GM12878 (cell line): ENCODE measurements around the gene KLHL36.

Experiments used
- ASH2L ChIP-seq: fragments of 300-600, 200-600 bp; sonication (generic); IDR thresholded peaks from 2 replicates; pipeline ENCODE4 v1.6.1; 2017; ENCODE audit warnings: low read depth, mild to moderate bottlenecking, borderline replicate concordance
- CTCF ChIP-seq, 3 experiments: IDR thresholded peaks in 2 of 3; conservative IDR thresholded peaks in 1 of 3; 2 replicates each; pipeline ENCODE4 v1.5.1; 2011; ENCODE audit warnings: low read depth in 3 of 3, low read length in 3 of 3, mild to moderate bottlenecking in 3 of 3, control low read depth in 2 of 3, moderate library complexity in 2 of 3, inconsistent platforms in 1 of 3, mixed read lengths in 1 of 3; ENCODE audit not compliant: control insufficient read depth in 2 of 3, insufficient read depth in 1 of 3; ENCODE audit errors: extremely low read depth in 1 of 3
- RELA ChIP-seq: fragments of 450-650 bp; IDR thresholded peaks from 2 replicates; pipeline ENCODE4 v1.8.0; 2014; ENCODE audit warnings: borderline replicate concordance; ENCODE audit not compliant: partially characterized antibody
- SP1 ChIP-seq: IDR thresholded peaks from one replicate; pipeline ENCODE4 v1.6.1; 2011; ENCODE audit warnings: low read depth, low read length

GRCh38 chr16:84614623-84614967 lies 33.7 kb upstream of the KLHL36 start:
- TF ChIP-seq SP1 (no peak), ASH2L (no peak), CTCF (IDR thresholded peaks at IDR 0.05 in 2 of 3, conservative IDR thresholded peaks at IDR 0.05 in 1 of 3; ENCODE audit: control insufficient read depth in 2 of 3, extremely low read depth in 1 of 3, insufficient read depth in 1 of 3, low read depth in 3 of 3, low read length in 3 of 3) (no peak), RELA (no peak)
